Liver (tissue), 3 donors: ENCODE data around the gene MEX3B.

Experiments
- CTCF ChIP-seq: fragments of 150-350 bp; IDR thresholded peaks from 2 replicates; pipeline ENCODE4 v1.5.1; 2017; ENCODE audit warnings: improper control_type of control experiment, low read depth, low read length; ENCODE audit not compliant: missing input control
- HNF4A ChIP-seq, 2 donors: conservative IDR thresholded peaks; 2 replicates each; pipeline ENCODE4 v1.6.1; 2016; ENCODE audit warnings: antibody characterized with exemption in 2 of 2, mild to moderate bottlenecking in 2 of 2
- MAX ChIP-seq: IDR thresholded peaks from 2 replicates; pipeline ENCODE4 v1.6.1; 2016; ENCODE audit warnings: antibody characterized with exemption
- RAD21 ChIP-seq, 2 donors: IDR thresholded peaks; 2 replicates each; pipeline ENCODE4 v1.6.1; 2016; ENCODE audit warnings: antibody characterized with exemption in 2 of 2, mild to moderate bottlenecking in 2 of 2
- SP1 ChIP-seq: IDR thresholded peaks from 2 replicates; pipeline ENCODE4 v1.6.1; 2018; ENCODE audit warnings: antibody characterized with exemption, mild to moderate bottlenecking
- YY1 ChIP-seq: IDR thresholded peaks from 2 replicates; pipeline ENCODE4 v1.6.1; 2016; ENCODE audit warnings: antibody characterized with exemption, mild to moderate bottlenecking
- donor health status: healthy.
- donor health status: healthy.

- TF ChIP-seq CTCF (no peak), RAD21 (IDR thresholded peaks at IDR 0.05) (no peak), YY1 (no peak), HNF4A (conservative IDR thresholded peaks at IDR 0.05) (no peak), SP1 (no peak), MAX (no peak)
Observed at GRCh38 chr15:82044373-82045178, 1.2 kb downstream of the MEX3B start.
